Stomach (tissue), 4 donors: Measurements from ENCODE around the gene EIF2B2.

Source experiments
- CTCF ChIP-seq, 7 experiments: fragments of 450-650 bp in 4 of 7; fragments of 200-600 bp in 3 of 7; sonication (generic) in 3 of 7; IDR thresholded peaks; one replicate each; pipeline ENCODE4 v1.5.1; 2016 to 2019; ENCODE audit warnings: antibody characterized with exemption in 7 of 7, control low read depth in 2 of 7, mild to moderate bottlenecking in 1 of 7
- POLR2A ChIP-seq, 4 donors: fragments of 450-650 bp; IDR thresholded peaks; one replicate each; pipeline ENCODE4 v1.6.1; 2016; ENCODE audit warnings: antibody characterized with exemption in 4 of 4, control low read depth in 2 of 4, mild to moderate bottlenecking in 1 of 4, moderate library complexity in 1 of 4
- POLR2AphosphoS5 ChIP-seq, 3 donors: sonication (generic); formaldehyde crosslinking; IDR thresholded peaks; one replicate each; pipeline ENCODE4 v1.6.1; 2016; ENCODE audit warnings: antibody characterized with exemption in 3 of 3

GRCh38 chr14:74981833-74982232 is 20.9 kb upstream of the EIF2B2 start:
- TF ChIP-seq CTCF (IDR thresholded peaks at IDR 0.05), result no peak
- no peak for TF ChIP-seq POLR2A (IDR thresholded peaks at IDR 0.05)
- TF ChIP-seq POLR2AphosphoS5 (IDR thresholded peaks at IDR 0.05), result no peak
